ENCODE data around the gene SDHC.

The SDHC gene

DNA sequence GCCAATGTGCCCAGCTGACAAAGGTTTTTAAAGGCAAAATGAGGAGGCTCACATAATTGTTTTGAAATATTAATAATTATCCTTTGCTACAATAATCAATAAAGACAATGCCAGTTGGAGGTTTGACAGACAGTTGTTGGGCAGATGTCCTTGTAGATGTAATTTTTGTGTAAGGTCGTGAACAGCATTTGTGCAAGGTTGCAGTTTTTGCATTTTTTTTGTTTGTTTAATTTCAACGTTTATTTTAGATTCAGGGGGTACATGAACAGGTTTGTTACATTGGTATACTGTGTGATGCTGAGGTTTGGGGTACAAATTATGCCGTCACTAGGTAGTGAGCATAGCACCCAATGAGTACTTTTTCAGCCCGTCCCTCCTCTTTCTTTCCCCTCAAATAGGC is 13.7 kb upstream of the SDHC start:
- no peaks in the 10 kb centered on the region for H3K27me3 ChIP-seq (ENCODE audit: insufficient read depth, poor library complexity, severe bottlenecking)
- peaks cover 4% of the 10 kb centered on the region for H3K4me1 ChIP-seq (ENCODE audit: insufficient read depth, poor library complexity, severe bottlenecking)
- H3K4me3 ChIP-seq (ENCODE audit: severe bottlenecking), result no peak overlapping the region
- H3K36me3 ChIP-seq (ENCODE audit: low read depth), result peaks cover 5% of the 10 kb centered on the region
- ATAC-seq (ENCODE audit: low read depth) (no peak), DNase-seq (ENCODE audit: low spot score) (no peak)
- H3K27ac ChIP-seq (ENCODE audit: poor library complexity, severe bottlenecking), result no peak overlapping the region
- TF ChIP-seq, protein P1, sequence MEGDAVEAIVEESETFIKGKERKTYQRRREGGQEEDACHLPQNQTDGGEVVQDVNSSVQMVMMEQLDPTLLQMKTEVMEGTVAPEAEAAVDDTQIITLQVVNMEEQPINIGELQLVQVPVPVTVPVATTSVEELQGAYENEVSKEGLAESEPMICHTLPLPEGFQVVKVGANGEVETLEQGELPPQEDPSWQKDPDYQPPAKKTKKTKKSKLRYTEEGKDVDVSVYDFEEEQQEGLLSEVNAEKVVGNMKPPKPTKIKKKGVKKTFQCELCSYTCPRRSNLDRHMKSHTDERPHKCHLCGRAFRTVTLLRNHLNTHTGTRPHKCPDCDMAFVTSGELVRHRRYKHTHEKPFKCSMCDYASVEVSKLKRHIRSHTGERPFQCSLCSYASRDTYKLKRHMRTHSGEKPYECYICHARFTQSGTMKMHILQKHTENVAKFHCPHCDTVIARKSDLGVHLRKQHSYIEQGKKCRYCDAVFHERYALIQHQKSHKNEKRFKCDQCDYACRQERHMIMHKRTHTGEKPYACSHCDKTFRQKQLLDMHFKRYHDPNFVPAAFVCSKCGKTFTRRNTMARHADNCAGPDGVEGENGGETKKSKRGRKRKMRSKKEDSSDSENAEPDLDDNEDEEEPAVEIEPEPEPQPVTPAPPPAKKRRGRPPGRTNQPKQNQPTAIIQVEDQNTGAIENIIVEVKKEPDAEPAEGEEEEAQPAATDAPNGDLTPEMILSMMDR (IDR thresholded peaks at IDR 0.05; ENCODE audit: poor library complexity, severe bottlenecking), result no peak
- H3K9me3 ChIP-seq (ENCODE audit: severe bottlenecking), result no peaks in the 10 kb centered on the region

DNA sequence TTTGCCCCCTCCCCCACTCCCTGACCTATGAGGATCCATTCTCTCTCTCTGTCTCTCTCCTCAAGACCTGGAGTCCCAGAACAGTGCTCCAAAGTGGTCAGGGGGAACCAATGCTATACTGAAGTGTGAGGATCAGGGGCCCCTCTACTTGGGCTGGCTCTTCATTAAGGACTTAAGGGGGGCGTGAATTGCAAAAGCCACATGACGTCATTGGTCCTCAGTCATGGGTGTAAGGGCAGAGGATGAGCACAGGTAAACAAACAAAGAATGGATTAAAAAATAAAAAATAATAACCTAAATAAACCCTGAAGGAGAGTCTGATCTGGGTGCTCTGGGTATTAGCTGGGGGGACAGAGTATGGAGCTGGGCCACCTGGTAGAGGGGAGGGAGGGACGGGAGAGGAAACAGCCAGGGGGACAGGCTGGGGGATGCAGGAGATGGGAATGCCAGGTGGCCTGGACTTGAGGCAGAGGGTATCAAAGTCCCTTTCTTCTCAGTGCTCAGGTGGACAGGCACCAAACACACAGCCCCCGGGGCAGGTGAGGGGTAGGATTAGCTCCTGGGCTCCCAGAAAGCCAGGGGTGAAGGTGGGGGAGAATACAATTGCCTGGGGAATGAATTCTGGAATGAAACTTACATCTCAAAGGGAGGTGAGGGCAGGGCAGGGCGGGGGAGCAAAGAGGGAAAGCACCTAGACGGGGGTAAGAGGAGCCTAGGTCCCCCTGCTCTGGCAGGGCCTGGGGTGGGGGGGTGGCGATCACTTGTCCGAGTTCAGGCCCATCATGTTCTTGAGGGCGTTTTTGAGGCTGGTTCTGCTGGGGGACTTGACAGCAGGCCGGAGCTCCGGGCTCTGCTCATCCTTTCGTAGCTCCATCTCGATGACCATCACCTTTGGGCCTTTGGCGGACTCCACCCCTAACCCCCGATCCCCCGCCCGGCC is 9.0 kb upstream of the SDHC start:
- no peaks in the 10 kb centered on the region for H3K9me3 ChIP-seq (ENCODE audit: severe bottlenecking)
- H3K4me1 ChIP-seq (ENCODE audit: insufficient read depth, poor library complexity, severe bottlenecking), result peaks cover 4% of the 10 kb centered on the region
- peaks cover 5% of the 10 kb centered on the region for H3K36me3 ChIP-seq (ENCODE audit: low read depth)
- H3K4me3 ChIP-seq (ENCODE audit: severe bottlenecking), result peak overlapping the region; percentile 51
- DNase-seq (ENCODE audit: low spot score) (no peak), ATAC-seq (ENCODE audit: low read depth) (peak; percentile 11; the same call in 1 of the 3 replicates)
- H3K27ac ChIP-seq (ENCODE audit: poor library complexity, severe bottlenecking), result no peak overlapping the region
- TF ChIP-seq, protein P1 (IDR thresholded peaks at IDR 0.05; ENCODE audit: poor library complexity, severe bottlenecking), result no peak
- H3K27me3 ChIP-seq (ENCODE audit: insufficient read depth, poor library complexity, severe bottlenecking), result no peaks in the 10 kb centered on the region

DNA sequence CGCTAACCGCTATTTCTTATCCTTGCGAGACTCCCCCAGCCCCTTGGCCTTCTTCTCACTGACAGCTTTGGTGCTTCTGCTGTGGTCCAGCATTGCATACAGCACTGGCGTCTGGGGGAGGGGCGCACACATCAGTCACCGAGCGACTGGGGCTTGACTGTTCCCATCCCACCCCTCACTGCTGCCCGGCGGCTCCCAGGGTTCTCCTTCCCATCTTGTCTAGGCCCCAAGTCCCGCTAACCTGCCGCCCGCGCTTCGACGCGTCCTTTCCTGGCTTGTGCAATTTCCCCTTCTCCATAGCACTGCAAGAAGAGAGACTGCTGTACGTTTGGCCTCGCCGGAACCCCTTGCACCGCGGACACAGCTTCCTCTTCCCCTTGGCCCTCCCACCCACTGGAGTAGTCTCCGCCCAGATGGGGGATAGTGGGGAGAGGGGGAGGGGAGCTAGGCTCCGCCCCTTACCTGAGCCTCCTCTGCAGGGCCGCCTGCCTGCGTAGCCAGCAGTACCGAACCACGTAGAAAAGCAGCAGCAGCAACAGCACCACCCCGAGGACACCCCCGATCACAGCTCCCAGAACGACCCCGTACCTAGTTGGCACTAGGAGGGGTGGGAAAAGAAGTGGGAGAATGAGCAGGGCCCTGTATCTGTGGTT is 8.2 kb upstream of the SDHC start:
- DNase-seq (ENCODE audit: low spot score), result peak; percentile 73
- TF ChIP-seq, protein P1 (IDR thresholded peaks at IDR 0.05; ENCODE audit: poor library complexity, severe bottlenecking), result peak; percentile 41
- Histone ChIP-seq H3K4me1 (ENCODE audit: insufficient read depth, poor library complexity, severe bottlenecking) (peaks cover 4% of the 10 kb centered on the region), H3K9me3 (ENCODE audit: severe bottlenecking) (no peaks in the 10 kb centered on the region), H3K4me3 (ENCODE audit: severe bottlenecking) (peak overlapping the region; percentile 51), H3K27ac (ENCODE audit: poor library complexity, severe bottlenecking) (no peak overlapping the region), H3K27me3 (ENCODE audit: insufficient read depth, poor library complexity, severe bottlenecking) (no peaks in the 10 kb centered on the region), H3K36me3 (ENCODE audit: low read depth) (peaks cover 5% of the 10 kb centered on the region)
- peak; percentile 93 for ATAC-seq (ENCODE audit: low read depth)

DNA sequence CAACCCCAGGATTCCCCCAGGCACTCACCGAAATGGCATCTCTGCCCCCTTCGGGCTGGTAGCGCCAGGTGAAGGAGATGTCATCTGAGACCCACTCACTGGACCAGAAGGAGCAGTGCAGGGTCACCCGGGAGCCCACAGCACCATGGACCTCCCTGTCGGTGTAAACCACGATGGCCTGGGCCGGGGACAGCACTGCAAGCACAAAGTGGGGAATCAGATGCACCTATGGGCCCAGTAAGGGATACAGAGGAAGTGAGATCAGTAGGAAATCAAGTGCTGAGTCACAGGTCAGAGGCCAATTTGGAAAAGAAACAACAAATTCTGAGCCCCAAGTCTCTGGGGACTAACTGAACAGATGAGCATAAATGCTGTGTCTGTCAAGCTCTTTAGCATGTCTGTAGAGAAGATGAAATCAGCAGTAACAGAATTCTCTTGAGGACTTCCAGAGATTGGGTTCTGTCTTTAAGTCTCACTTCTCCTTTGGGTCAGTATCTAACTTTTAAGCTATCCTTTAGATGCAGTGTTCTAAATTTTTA is 6.9 kb upstream of the SDHC start:
- no peak overlapping the region for H3K4me3 ChIP-seq (ENCODE audit: severe bottlenecking)
- H3K27me3 ChIP-seq (ENCODE audit: insufficient read depth, poor library complexity, severe bottlenecking), result no peaks in the 10 kb centered on the region
- peaks cover 4% of the 10 kb centered on the region for H3K4me1 ChIP-seq (ENCODE audit: insufficient read depth, poor library complexity, severe bottlenecking)
- TF ChIP-seq, protein P1 (IDR thresholded peaks at IDR 0.05; ENCODE audit: poor library complexity, severe bottlenecking), result no peak
- no peaks in the 10 kb centered on the region for H3K9me3 ChIP-seq (ENCODE audit: severe bottlenecking)
- peaks cover 5% of the 10 kb centered on the region for H3K36me3 ChIP-seq (ENCODE audit: low read depth)
- no peak for DNase-seq (ENCODE audit: low spot score)
- ATAC-seq (ENCODE audit: low read depth), result no peak
- no peak overlapping the region for H3K27ac ChIP-seq (ENCODE audit: poor library complexity, severe bottlenecking)

All from RWPE2 (cell line).